Karpas-422 (cell line): ENCODE results near the gene CREB5. TPM values are rescaled to one million over a fixed set of nuclear protein-coding genes. Genes with fewer than 3 reads are reported as not detected.

Experiments
- DNase-seq: peaks from one replicate; pipeline ENCODE4 v3.0.0-alpha.2; 2015
- H2AFZ ChIP-seq: fragments of 200-600 bp; sonication (generic); 2 replicates; pipeline ENCODE4 v1.6.1; 2014; ENCODE audit warnings: antibody characterized with exemption, low read length, mixed read lengths
- H3K27ac ChIP-seq: fragments of 200-600 bp; sonication (generic); 2 replicates; pipeline ENCODE4 v1.5.1; 2014; ENCODE audit warnings: mild to moderate bottlenecking, low read length, moderate library complexity
- H3K27me3 ChIP-seq: fragments of 200-600 bp; sonication (generic); 2 replicates; pipeline ENCODE4 v1.6.1; 2014; ENCODE audit warnings: low read length, mixed read lengths
- H3K36me3 ChIP-seq: fragments of 200-600 bp; sonication (generic); 2 replicates; pipeline ENCODE4 v1.6.1; 2014; ENCODE audit warnings: low read length, mixed read lengths; ENCODE audit not compliant: insufficient read depth
- H3K4me1 ChIP-seq: fragments of 200-600 bp; sonication (generic); 2 replicates; pipeline ENCODE4 v1.6.1; 2014; ENCODE audit warnings: mild to moderate bottlenecking, low read length, mixed read lengths
- H3K4me2 ChIP-seq: fragments of 200-600 bp; sonication (generic); 2 replicates; pipeline ENCODE4 v1.6.1; 2014; ENCODE audit warnings: low read length, low read depth, mild to moderate bottlenecking; ENCODE audit not compliant: poor library complexity, severe bottlenecking
- H3K4me3 ChIP-seq: fragments of 200-600 bp; sonication (generic); 2 replicates; pipeline ENCODE4 v1.5.1; 2014; ENCODE audit warnings: mild to moderate bottlenecking, antibody characterized with exemption, low read length, mixed read lengths
- H3K79me2 ChIP-seq: fragments of 200-600 bp; sonication (generic); 2 replicates; pipeline ENCODE4 v1.6.1; 2014; ENCODE audit warnings: mild to moderate bottlenecking, low read length, mixed read lengths
- H3K9ac ChIP-seq: fragments of 200-600 bp; sonication (generic); 2 replicates; pipeline ENCODE4 v1.6.0; 2014; ENCODE audit warnings: low read length
- H3K9me2 ChIP-seq: fragments of 200-600 bp; sonication (generic), shearing (Covaris generic); replicated peaks from 2 replicates; pipeline ENCODE4 v1.6.0; 2014; ENCODE audit warnings: mild to moderate bottlenecking, low read length, moderate library complexity; ENCODE audit not compliant: insufficient read depth
- H3K9me3 ChIP-seq: fragments of 300-700, 200-600 bp; sonication (generic); 2 replicates; pipeline ENCODE4 v1.6.1; 2014; ENCODE audit warnings: low read length, mixed read lengths
- H4K20me1 ChIP-seq: fragments of 200-600 bp; sonication (generic); 2 replicates; pipeline ENCODE4 v1.6.1; 2014; ENCODE audit warnings: mild to moderate bottlenecking, antibody characterized with exemption, low read length, low read depth; ENCODE audit not compliant: insufficient read depth
- total RNA-seq: library from RNA; depleted of rRNA; stranded (reverse); fragments of >200 nt; shearing (Covaris generic); gene quantifications from 2 replicates; pipeline ENCODE4 v1.2.3, GENCODE V29; 2014; ENCODE audit warnings: low replicate concordance

The CREB5 gene
- total RNA-seq, 1 experiment from 2014 or later, result 52.1 TPM

GRCh38 chr7:28695300-28696295, 283.3 kb downstream of the CREB5 start:
- H4K20me1 ChIP-seq, result peaks cover 71% of the 10 kb centered on the region
- H3K4me1 ChIP-seq, result no peaks in the 10 kb centered on the region
- H3K27me3 ChIP-seq, result no peaks in the 10 kb centered on the region
- H3K36me3 ChIP-seq, result no peaks in the 10 kb centered on the region
- H3K9ac ChIP-seq, result no peak overlapping the region
- no peak overlapping the region for H3K4me2 ChIP-seq
- H2AFZ ChIP-seq, result no peak overlapping the region
- DNase-seq, result no peak
- H3K79me2 ChIP-seq, result no peaks in the 10 kb centered on the region
- no peaks in the 10 kb centered on the region for H3K9me2 ChIP-seq
- no peak overlapping the region for H3K27ac ChIP-seq
- no peaks in the 10 kb centered on the region for H3K9me3 ChIP-seq
- no peak overlapping the region for H3K4me3 ChIP-seq

- Histone ChIP-seq H3K9me3 (no peaks in the 10 kb centered on the region), H3K4me3 (no peak overlapping the region), H3K79me2 (no peaks in the 10 kb centered on the region), H3K4me1 (no peaks in the 10 kb centered on the region), H3K9me2 (no peaks in the 10 kb centered on the region), H3K36me3 (no peaks in the 10 kb centered on the region), H3K27ac (no peak overlapping the region), H3K4me2 (no peak overlapping the region), H3K27me3 (no peaks in the 10 kb centered on the region), H4K20me1 (peaks cover 61% of the 10 kb centered on the region), H2AFZ (no peak overlapping the region), H3K9ac (no peak overlapping the region)
- no peak for DNase-seq
Measured at GRCh38 chr7:28697913-28698563, 285.7 kb downstream of the CREB5 start.

DNA sequence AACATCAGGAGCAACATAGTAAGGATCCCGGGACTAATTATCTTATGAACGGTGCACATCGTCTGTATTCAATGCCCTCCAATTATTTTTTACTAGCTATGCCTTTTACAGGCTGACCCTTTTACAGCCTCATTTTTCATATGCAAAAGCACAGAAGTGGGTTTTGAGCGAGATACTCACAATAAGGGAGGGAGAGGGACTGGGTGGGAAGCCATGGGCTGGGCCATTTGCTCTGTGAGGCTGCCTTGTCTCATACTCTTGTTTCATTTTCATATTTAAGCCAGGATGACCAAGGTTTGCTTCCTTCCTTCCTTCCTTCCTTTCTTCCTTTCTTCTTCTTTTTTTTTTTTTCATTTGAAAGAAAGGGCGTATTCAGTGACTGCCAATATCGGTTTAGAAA, 286.5 kb downstream of the CREB5 start:
- DNase-seq, result no peak
- Histone ChIP-seq H3K27ac (no peak overlapping the region), H3K4me2 (no peak overlapping the region), H4K20me1 (peaks cover 60% of the 10 kb centered on the region), H3K9me3 (no peaks in the 10 kb centered on the region), H3K4me3 (no peak overlapping the region), H3K36me3 (no peaks in the 10 kb centered on the region), H3K4me1 (no peaks in the 10 kb centered on the region), H3K27me3 (no peaks in the 10 kb centered on the region), H3K9ac (no peak overlapping the region), H2AFZ (no peak overlapping the region), H3K9me2 (no peaks in the 10 kb centered on the region), H3K79me2 (no peaks in the 10 kb centered on the region)

DNA sequence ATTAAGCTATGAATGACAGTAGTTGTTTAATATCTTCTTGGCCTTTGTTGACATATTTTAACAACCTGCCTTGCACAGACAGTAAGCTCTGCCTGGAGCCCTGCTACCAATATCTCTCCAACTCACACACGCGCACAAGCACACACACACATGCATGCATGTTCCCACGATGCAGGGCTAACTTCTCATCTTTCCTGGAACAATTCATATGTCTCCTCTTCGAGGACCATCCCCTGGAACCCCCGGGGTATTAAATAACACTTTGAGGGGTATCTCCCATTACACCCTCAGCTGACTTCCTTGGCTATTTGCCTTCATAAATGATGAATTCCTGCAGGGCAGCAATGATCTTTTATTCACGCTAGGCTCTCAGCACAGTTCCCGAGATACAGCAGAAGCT, 287.8 kb downstream of the CREB5 start:
- H3K27ac ChIP-seq, result no peak overlapping the region
- no peaks in the 10 kb centered on the region for H3K9me3 ChIP-seq
- H3K79me2 ChIP-seq, result no peaks in the 10 kb centered on the region
- H3K36me3 ChIP-seq, result no peaks in the 10 kb centered on the region
- DNase-seq, result no peak
- H3K4me3 ChIP-seq, result no peak overlapping the region
- H4K20me1 ChIP-seq, result peaks cover 61% of the 10 kb centered on the region
- H3K9ac ChIP-seq, result no peak overlapping the region
- H3K9me2 ChIP-seq, result no peaks in the 10 kb centered on the region
- H3K27me3 ChIP-seq, result no peaks in the 10 kb centered on the region
- H2AFZ ChIP-seq, result no peak overlapping the region
- H3K4me1 ChIP-seq, result peaks cover 9% of the 10 kb centered on the region
- H3K4me2 ChIP-seq, result no peak overlapping the region

DNA sequence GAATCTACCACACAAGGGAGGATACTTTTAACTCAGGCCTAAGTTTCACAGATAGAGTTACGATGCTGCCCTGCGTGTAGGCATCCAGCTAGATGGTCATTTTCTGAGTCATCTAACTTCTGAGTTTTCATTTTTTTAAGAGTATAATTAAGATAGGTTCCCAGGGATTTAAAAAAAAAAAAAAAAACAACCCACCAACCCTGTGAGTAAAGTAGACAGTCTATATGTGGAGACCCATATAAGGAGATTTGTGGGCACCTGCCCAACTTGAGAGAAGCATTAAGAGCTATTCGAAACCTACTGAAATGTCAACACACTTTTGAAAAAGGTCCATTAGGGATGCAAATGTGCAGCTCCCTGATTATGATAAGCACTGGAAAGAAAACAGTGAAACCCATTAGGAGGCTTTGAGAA, 288.5 kb downstream of the CREB5 start:
- Histone ChIP-seq H3K27ac (no peak overlapping the region), H3K4me3 (no peak overlapping the region), H3K79me2 (no peaks in the 10 kb centered on the region), H3K9me3 (no peaks in the 10 kb centered on the region), H3K36me3 (no peaks in the 10 kb centered on the region), H3K4me2 (no peak overlapping the region), H3K27me3 (no peaks in the 10 kb centered on the region), H3K9me2 (no peaks in the 10 kb centered on the region), H3K9ac (no peak overlapping the region), H3K4me1 (peaks cover 16% of the 10 kb centered on the region), H2AFZ (no peak overlapping the region), H4K20me1 (peaks cover 58% of the 10 kb centered on the region)
- no peak for DNase-seq

DNA sequence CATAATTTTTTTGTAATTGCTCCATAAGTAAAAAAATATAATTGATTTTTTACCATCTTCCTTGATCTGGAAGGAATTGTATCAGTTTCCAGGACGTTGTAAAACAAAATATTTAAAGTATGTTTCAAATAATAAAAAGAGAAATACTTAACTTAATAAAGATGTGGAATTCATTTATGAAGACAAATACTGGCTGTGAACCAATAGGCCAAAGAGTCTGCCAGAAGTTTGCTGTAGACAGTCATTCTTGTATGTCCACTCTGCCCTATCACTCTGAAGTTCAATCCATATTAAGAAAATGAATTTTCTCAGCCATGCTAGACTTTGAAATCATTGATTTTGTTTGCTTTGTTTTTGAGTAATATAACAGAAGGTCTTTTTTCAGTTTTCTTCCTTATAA, 289.4 kb downstream of the CREB5 start:
- H4K20me1 ChIP-seq, result peaks cover 58% of the 10 kb centered on the region
- no peak overlapping the region for H3K27ac ChIP-seq
- H3K4me1 ChIP-seq, result peaks cover 18% of the 10 kb centered on the region
- H3K9ac ChIP-seq, result no peak overlapping the region
- H3K27me3 ChIP-seq, result no peaks in the 10 kb centered on the region
- H3K79me2 ChIP-seq, result no peaks in the 10 kb centered on the region
- H3K9me2 ChIP-seq, result no peaks in the 10 kb centered on the region
- H3K36me3 ChIP-seq, result no peaks in the 10 kb centered on the region
- no peaks in the 10 kb centered on the region for H3K9me3 ChIP-seq
- H3K4me3 ChIP-seq, result no peak overlapping the region
- DNase-seq, result no peak
- H2AFZ ChIP-seq, result no peak overlapping the region
- no peak overlapping the region for H3K4me2 ChIP-seq

DNA sequence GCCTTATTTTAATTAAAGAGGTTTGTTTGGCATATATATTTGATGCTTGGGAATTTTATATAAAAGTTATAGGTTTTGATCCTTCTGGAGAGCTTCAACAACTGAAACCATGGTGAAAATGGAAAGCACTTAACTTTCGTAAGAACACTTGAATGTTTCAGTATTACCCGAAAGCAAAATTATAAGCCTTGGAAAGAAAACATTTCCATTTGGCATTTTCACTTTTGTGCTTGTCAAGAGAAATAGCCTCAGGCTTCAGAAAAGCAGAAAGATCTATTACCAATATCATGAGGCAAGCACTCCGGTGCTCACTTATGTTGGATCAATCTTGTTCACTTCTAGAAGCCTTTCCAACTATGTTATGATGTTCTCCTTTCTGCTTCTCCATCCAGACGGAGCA, 289.9 kb downstream of the CREB5 start:
- Histone ChIP-seq H3K79me2 (no peaks in the 10 kb centered on the region), H3K9me2 (no peaks in the 10 kb centered on the region), H3K27ac (no peak overlapping the region), H4K20me1 (peaks cover 59% of the 10 kb centered on the region), H3K4me1 (peaks cover 18% of the 10 kb centered on the region), H3K4me3 (no peak overlapping the region), H3K9me3 (no peaks in the 10 kb centered on the region), H3K4me2 (no peak overlapping the region), H3K36me3 (no peaks in the 10 kb centered on the region), H3K9ac (no peak overlapping the region), H3K27me3 (no peaks in the 10 kb centered on the region), H2AFZ (no peak overlapping the region)
- no peak for DNase-seq

- Histone ChIP-seq H3K9me2 (no peaks in the 10 kb centered on the region), H3K9ac (no peak overlapping the region), H3K79me2 (no peaks in the 10 kb centered on the region), H3K27ac (no peak overlapping the region), H3K9me3 (no peaks in the 10 kb centered on the region), H3K4me3 (no peak overlapping the region), H3K36me3 (no peaks in the 10 kb centered on the region), H2AFZ (no peak overlapping the region), H3K4me1 (peaks cover 18% of the 10 kb centered on the region), H3K27me3 (no peaks in the 10 kb centered on the region), H4K20me1 (peaks cover 69% of the 10 kb centered on the region), H3K4me2 (no peak overlapping the region)
- DNase-seq, result no peak
Measured at GRCh38 chr7:28703037-28703765, 290.9 kb downstream of the CREB5 start.
